Putamen (tissue), 1 donor: Measurements from ENCODE around the gene CDKAL1.
"Not testable (repeated sequence)": the region's sequence is repeated elsewhere in the genome, so short reads cannot be mapped to it uniquely, and the experiment has no call there.

Experiments used
- DNase-seq: peaks from one replicate; pipeline ENCODE4 v3.0.0-alpha.2; 2016; ENCODE audit warnings: low spot score

CDKAL1 gene

DNA sequence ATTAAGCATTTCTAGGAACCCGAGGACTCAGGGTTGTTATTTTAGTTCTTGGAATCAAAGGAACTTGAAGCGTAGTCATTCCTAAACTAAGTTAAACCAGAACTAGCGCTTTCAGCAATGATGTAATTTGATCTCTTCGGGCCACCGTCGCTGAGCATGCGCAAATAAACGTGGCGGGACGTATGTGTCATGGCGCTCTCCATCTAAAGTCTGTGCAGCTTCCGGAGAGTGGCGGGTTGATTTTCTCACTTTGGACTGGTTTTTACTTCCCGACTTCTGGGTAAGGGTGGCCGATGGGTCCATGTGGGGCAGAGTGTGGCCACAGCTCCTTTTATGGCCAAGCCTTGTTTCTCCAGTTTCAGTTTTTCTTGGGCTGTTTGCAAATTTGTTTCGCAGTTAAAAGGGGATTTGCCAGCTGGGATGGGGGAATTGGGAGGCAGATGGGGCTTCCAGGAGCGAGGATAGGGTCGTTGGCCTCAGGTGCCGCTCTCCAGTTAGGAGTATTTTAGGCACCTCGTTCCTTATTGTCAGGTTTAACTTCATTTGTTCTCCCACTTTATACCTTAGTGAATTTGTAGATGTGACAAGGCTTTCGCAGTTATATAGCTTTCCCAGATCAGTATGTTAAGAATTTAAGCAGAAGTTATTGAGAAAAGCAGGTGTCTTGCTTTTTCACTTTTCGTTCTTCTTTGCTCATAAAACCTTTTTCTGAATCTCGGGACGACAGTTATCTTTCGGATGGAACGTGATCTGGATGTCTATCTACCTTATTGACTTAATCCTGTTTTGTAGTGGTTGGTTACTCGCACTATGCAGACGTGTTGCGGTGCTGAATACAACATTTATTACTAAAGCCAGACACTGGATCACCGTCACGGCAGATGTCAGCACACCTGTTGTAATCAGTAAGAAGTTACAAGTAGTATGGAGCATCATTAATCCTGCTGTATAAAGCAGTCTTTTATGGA, at the start of gene CDKAL1:
TSS of gene CDKAL1 (plus strand) at position 163 of the 968 bp plus-strand sequence. CDS start 11,894 bp downstream, outside the sequence.
- DNase-seq, result peak; percentile 91

- no peak for DNase-seq
Measured at GRCh38 chr6:20486641-20487040, 47.6 kb upstream of the CDKAL1 start.

GRCh38 chr6:20487669-20488375, 46.4 kb upstream of the CDKAL1 start:
- no peak for DNase-seq

- DNase-seq, result no peak
Measured at GRCh38 chr6:20490591-20490990, 43.7 kb upstream of the CDKAL1 start.

DNA sequence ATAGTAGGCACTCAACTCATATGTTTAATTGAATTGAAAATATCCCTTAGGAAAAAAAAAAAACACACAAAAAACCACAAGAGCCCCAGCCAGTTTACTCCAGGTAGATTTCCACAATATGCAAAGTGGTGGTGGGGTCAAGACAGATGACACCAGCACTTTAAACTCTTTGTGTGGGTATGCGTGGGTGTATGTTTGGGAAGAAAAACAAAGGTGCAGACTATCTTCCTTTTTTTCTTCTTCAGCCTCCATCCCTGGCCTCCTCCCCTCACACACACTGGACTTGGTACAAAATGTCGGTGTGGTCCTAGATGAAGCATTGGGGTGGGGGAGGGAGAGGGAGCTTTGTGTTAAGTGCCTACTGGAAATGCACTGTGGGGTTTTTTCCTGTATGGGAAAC, 42.2 kb upstream of the CDKAL1 start:
- no peak for DNase-seq

GRCh38 chr6:20497216-20498040, 36.8 kb upstream of the CDKAL1 start:
- DNase-seq, result no peak

- DNase-seq, result no peak
Measured at GRCh38 chr6:20498041-20498385, 36.2 kb upstream of the CDKAL1 start.

DNA sequence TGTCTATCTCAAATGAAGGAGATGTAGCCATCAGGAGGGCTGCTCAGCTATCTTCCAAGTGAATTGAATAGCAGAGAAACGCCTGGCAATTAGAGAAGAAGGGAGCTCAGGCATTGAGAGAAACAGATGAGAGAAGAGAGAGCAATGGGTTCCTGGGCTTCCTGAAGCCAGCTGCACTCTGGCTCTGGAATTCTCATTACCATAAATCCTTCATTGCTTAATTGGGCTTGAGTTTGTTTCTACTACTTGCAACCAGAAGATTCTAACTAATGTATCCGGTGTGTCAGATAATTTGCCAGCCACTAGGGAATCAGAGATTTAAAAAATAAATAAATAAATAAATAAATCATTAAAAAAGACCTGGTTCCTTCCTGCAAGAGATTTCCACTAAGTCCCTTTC, 25.0 kb upstream of the CDKAL1 start:
- no peak for DNase-seq

DNA sequence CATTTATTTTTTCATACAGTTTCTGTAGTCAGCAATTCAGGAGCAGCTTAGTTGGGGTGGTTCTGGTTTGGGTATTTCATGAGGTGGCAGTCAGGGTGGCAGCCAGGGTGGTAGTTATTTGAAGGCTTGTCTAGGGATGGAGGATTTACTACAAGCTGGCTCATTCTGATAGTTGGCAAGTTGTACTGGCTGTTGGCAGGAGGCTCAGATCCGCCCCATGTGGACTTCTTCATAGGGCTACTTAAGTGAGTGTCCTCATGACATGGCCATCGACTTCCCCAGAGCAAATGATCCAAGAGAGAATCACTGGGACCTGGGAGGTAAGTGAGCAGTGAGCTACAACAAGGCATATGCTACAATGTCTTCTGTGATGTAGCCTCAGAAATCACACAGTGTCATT, 22.4 kb upstream of the CDKAL1 start:
- no peak for DNase-seq

DNA sequence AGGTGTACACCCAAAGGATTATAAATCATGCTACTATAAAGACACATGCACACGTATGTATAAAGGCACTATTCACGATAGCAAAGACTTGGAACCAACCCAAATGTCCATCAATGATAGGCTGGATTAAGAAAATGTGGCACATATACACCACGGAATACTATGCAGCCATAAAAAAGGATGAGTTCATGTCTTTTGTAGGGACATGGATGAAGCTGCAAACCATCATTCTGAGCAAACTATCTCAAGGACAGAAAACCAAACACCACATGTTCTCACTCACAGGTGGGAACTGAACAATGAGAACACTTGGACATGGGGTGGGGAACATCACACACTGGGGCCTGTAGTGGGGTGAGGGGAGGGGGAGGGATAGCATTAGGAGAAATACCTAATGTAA, 9.0 kb upstream of the CDKAL1 start:
- not testable (repeated sequence) for DNase-seq

DNA sequence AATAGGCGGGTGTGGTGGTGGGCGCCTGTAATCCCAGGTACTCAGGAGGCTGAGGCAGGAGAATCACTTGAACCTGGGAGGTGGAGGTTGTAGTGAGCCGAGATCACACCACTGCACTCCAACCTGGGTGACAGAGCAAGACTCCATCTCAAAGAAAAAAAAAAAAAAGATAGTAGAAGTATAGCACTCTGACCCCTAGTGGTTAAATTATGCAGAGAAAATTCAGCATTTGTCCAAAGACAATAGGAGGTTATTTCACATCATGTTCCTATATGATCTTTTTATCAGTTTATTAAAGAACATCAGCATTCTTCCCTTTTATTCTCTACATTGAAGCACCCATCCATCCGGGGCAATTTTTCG, 5.2 kb upstream of the CDKAL1 start:
- DNase-seq, result peak; percentile 25

GRCh38 chr6:20532881-20533280, 1.4 kb upstream of the CDKAL1 start:
- DNase-seq, result no peak

GRCh38 chr6:20533746-20534294, 437 bp upstream of the CDKAL1 start:
- no peak for DNase-seq

DNA sequence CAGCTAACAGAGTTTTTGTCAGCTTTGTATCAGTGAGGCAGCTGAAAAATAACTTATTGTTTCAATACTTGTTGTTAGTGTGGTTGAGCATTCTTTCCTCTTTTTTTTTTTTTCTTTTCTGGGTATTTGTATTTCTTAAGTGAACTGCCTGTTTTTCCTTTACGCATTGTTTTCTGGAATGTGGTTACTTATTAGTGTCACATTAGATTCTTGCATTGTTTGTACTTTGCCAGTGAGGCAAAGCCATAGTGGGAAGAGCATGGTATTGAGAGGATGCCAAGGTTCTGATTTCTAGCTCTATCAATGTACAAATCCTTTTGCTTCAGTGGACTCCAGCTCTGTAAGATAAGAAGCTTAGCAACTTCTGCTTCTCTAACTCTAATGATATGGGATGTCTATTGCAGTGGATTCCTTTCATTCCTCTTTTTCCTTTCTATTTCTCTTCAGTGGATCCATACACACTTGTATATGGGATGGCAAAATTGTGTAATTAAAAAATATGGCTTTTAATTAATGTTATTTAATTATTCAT, 3.9 kb downstream of the CDKAL1 start:
- DNase-seq, result no peak

GRCh38 chr6:20538907-20539306, 4.7 kb downstream of the CDKAL1 start:
- no peak for DNase-seq

- no peak for DNase-seq
Measured at GRCh38 chr6:20539387-20539786, 5.1 kb downstream of the CDKAL1 start.

DNA sequence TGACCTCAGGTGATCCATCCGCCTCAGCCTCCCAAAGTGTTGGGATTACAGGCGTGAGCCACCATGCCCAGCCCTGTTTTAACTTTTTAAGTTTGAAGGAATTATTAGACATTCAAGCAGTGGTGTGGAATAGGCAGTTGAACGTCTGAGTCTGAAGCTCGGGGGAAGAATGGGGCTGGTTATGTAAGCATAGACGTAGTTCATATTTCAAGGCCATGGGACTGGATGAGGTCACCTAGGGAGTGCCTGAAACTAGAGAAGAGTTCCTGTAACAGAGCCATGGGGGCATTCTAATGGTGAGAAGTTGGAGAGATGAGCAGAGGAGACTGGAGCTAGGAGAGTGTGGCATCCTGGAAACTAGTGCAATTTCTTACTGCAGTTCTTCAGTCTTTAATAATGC, 6.4 kb downstream of the CDKAL1 start:
- no peak for DNase-seq

GRCh38 chr6:20541382-20541781, 7.1 kb downstream of the CDKAL1 start:
- DNase-seq, result no peak

DNA sequence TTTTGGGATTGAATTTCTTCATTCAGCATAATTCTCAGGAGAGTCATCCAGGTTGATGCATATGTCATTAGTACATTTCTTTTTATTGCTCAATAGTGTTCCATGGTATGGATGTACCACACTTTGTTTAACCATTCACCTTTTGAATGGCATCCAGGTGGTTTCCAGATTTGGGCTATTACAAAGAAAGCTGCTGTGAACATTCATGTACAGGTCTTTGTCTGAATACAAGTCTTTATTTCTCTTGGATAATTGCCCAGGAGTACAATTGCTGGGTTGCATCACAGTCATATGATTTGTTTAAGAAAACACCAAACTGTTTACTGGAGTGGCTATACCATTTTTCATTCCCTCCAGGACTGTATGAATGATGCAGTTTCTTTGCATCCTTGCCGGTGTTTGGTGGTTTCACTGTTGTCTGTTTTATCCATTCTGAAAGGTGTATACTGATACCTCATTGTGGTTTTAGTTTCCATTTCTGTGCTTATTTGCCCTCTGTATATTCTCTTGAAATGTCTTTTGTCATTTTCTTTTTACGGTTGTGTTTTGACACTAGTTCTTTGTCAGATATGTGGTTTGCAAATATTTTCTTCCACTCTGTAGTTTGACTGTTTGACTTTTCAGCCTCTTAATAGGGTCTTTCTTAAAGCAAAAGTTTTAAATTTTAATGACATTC, 8.8 kb downstream of the CDKAL1 start:
- no peak for DNase-seq

GRCh38 chr6:20548264-20548663, 14.0 kb downstream of the CDKAL1 start:
- no peak for DNase-seq

DNA sequence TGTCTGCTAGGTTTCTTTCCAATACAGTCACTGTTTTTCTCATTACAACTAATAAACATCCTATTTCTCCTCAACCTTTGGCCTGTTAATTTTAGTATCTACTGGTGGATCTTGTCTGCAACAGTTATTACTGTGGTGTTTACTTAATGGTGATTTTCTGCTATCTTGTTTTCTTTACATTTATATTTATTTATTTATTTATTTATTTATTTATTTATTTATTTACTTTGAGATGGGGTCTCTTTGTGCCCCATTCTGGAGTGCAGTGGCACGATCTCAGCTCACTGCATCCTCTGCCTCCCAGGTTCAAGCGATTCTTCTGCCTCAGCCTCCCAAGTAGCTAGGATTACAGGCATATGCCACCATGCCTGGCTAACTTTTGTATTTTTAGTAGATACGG, 15.1 kb downstream of the CDKAL1 start:
- DNase-seq, result not testable (repeated sequence)
